GM03348 (cell line): ENCODE measurements around the gene DPM3.

ENCODE experiments used
- DNase-seq: peaks from one replicate; pipeline ENCODE4 v3.0.0; 2012; ENCODE audit warnings: low spot score

DPM3 gene

DNA sequence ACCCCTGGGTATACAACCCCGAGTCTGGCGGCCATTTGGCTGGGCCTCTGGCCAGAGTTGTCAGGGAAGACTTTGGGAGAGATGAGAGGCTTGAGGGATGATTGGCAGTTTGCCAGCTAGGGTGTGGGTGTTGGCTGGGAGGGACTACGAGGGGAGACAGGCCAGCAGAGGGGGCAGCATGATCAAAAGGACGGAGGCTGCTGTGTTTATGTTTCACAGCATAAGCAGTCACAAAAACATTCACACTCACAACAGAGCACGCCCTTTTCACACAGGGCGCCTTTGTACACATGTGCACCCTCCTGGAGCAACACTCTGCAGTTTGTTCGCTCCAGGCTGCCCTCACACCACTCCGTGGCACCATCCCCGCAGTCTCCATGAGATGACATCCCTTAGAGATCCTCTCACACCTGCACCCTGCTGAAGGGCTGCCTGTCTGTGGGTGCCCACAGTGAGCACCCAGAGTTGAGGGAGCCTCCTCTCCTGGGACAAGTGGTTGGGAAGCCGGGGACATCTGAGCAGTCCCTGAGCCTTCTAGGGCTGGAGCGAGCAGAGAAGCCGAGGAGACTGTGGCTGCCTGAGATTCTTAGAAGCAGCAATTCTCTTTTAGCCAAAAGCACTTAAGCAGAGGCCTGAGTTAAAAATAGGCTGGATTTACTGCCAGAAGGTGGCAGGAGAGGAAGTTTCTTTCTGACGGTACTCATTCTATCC is 46.3 kb downstream of the DPM3 start:
- DNase-seq: peak; percentile 48

DNA sequence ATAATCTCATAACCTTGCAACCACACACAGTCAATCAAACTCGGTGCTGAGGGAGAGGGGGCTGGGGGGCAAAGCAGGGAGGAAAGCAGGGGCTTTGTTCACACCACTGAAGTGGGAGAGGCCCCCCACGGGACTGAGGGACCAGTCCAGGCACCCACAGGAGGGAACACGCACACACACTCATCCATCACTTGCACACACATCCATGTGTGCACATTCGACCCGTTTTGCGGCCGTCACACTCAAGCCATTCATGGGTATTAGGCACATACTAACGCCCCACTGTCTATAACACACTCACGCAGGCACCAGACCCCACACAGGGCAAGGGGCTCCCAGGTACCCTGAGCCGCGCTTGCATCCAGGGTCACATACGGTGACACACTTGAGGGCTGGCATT is 47.7 kb downstream of the DPM3 start:
- no peak for DNase-seq

DNA sequence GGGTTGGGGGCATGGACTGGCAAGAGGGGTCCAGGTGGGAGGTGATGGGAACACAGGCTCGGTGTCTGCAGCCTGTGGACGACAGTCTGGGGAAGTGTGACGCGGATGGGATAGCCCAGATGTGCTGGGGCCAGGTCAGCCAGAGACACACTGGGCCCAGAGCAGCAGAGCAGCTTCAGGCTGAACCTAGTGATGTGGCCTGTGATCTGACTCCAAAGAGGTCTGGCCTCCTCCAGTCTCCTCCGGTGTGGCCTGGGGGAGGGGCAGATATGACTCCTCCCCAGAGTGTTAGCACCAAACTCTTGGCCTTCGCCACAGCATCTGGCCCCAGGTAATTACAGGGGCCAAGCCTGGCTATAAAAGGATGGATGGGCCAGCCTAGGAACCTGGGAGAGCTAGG is 48.2 kb downstream of the DPM3 start:
- DNase-seq: no peak

GRCh38 chr1:155091071-155092051 is 49.0 kb downstream of the DPM3 start:
- peak; percentile 86 for DNase-seq
